Neural crest cell (in vitro differentiated cells): ENCODE results near the gene CCR5. TPM values are rescaled to one million over a fixed set of nuclear protein-coding genes. Genes with fewer than 3 reads are reported as not detected.

ENCODE experiments used
- DNase-seq: peaks from one replicate; pipeline ENCODE4 v3.0.0; 2021; ENCODE audit warnings: low read depth, mixed read lengths, low spot score
- H3K27ac Mint-ChIP-seq: one replicate; pipeline ENCODE4 v1.8.0; 2021; ENCODE audit warnings: mild to moderate bottlenecking, mixed read lengths; ENCODE audit not compliant: unreplicated experiment
- H3K27me3 Mint-ChIP-seq: 2 replicates; pipeline ENCODE4 v1.8.0; 2021; ENCODE audit warnings: low read depth, mild to moderate bottlenecking, mixed read lengths
- H3K36me3 Mint-ChIP-seq: 2 replicates; pipeline ENCODE4 v1.8.0; 2021; ENCODE audit warnings: low read depth, mild to moderate bottlenecking, mixed read lengths
- H3K4me1 Mint-ChIP-seq: 2 replicates; pipeline ENCODE4 v1.8.0; 2021; ENCODE audit warnings: mixed read lengths
- H3K4me3 Mint-ChIP-seq: one replicate; pipeline ENCODE4 v1.8.0; 2021; ENCODE audit warnings: mild to moderate bottlenecking, mixed read lengths
- H3K9me3 Mint-ChIP-seq: 2 replicates; pipeline ENCODE4 v1.8.0; 2021; ENCODE audit warnings: mixed read lengths
- total RNA-seq: library from RNA; stranded (reverse); gene quantifications from 2 replicates; pipeline ENCODE4 v1.2.1, GENCODE V29; 2021
- TF ChIP-seq, protein P1 (sequence below): fragments of 200-600 bp; sonication (generic); conservative IDR thresholded peaks from 2 replicates; pipeline ENCODE4 v1.5.0; 2021; ENCODE audit warnings: antibody characterized with exemption, mild to moderate bottlenecking

CCR5 gene
- total RNA-seq, 1 donor from 2014 or later, result not detected

DNA sequence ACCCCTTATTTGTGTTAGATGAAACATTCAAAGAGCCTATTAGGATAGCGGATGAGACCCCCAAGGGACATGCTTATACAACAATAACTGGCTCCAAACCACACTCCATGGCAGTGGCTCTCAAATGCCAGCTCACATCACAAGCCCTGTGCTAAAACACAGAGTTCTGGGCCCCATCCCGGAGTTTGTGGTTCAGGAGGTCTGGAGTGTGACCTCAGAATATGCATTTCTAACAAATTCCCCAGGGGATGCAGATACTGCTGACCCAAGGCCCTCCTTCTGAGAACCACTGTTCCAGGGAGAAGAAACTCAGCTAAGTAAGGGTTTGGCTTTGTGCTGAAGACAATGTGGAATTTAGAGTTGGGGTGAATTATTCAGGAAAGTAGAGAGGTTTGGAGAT lies 39.9 kb downstream of the CCR5 start:
- H3K9me3 Mint-ChIP-seq, result no peaks in the 10 kb centered on the region
- no peak overlapping the region for H3K27ac Mint-ChIP-seq
- no peaks in the 10 kb centered on the region for H3K36me3 Mint-ChIP-seq
- no peak for DNase-seq
- H3K4me3 Mint-ChIP-seq, result no peak overlapping the region
- peaks cover 5% of the 10 kb centered on the region for H3K4me1 Mint-ChIP-seq
- no peaks in the 10 kb centered on the region for H3K27me3 Mint-ChIP-seq
- TF ChIP-seq, protein P1, sequence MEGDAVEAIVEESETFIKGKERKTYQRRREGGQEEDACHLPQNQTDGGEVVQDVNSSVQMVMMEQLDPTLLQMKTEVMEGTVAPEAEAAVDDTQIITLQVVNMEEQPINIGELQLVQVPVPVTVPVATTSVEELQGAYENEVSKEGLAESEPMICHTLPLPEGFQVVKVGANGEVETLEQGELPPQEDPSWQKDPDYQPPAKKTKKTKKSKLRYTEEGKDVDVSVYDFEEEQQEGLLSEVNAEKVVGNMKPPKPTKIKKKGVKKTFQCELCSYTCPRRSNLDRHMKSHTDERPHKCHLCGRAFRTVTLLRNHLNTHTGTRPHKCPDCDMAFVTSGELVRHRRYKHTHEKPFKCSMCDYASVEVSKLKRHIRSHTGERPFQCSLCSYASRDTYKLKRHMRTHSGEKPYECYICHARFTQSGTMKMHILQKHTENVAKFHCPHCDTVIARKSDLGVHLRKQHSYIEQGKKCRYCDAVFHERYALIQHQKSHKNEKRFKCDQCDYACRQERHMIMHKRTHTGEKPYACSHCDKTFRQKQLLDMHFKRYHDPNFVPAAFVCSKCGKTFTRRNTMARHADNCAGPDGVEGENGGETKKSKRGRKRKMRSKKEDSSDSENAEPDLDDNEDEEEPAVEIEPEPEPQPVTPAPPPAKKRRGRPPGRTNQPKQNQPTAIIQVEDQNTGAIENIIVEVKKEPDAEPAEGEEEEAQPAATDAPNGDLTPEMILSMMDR, result no peak

DNA sequence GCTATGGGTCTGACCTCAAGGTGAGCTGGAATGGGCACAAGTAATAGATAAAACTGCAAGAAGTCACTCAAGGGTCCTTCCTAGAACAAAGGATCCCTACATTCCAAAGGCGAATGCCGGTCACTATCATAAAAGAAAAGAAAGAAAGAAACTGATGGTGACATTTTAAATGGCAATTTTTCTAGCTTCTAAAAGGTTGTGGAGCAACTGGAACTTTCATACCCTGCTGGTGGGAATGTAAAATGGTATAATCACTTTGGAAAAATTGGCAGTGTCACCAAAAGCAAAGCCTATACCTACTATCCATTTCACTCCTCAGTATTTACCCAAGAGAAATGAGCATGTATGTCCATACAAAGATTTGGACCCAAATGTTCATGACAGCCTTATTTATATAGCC lies 40.5 kb downstream of the CCR5 start:
- no peak for DNase-seq
- Mint-ChIP-seq H3K4me1 (peaks cover 5% of the 10 kb centered on the region), H3K36me3 (no peaks in the 10 kb centered on the region), H3K4me3 (no peak overlapping the region), H3K27ac (no peak overlapping the region), H3K27me3 (no peaks in the 10 kb centered on the region), H3K9me3 (no peaks in the 10 kb centered on the region)
- TF ChIP-seq, protein P1, result peak; percentile 38

GRCh38 chr3:46412786-46413298 lies 42.1 kb downstream of the CCR5 start:
- Mint-ChIP-seq H3K4me1 (peaks cover 5% of the 10 kb centered on the region), H3K36me3 (no peaks in the 10 kb centered on the region), H3K27me3 (no peaks in the 10 kb centered on the region), H3K27ac (no peak overlapping the region), H3K4me3 (no peak overlapping the region), H3K9me3 (no peaks in the 10 kb centered on the region)
- TF ChIP-seq, protein P1, result no peak
- no peak for DNase-seq

DNA sequence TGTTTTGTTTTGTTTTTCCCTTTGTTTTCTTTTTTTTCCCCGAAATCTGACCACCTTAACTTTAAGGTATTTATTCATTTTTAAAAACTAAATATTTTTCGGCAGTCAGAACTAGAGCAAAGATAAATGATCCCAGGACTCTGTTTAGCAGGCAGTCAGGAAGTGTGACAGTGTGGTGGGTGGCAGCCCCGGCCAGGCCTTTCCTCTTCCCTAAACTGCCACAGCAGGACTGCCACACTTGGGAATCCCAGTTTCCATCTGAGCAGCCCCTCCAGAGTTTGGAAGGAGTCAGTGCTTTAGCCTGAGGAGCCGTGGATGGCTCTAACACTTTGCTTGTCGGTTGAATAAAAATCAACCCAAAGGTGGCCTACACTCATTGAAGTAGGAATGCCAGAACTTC lies 43.2 kb downstream of the CCR5 start:
- H3K4me1 Mint-ChIP-seq, result peaks cover 5% of the 10 kb centered on the region
- no peak overlapping the region for H3K27ac Mint-ChIP-seq
- no peak for DNase-seq
- TF ChIP-seq, protein P1, result no peak
- H3K36me3 Mint-ChIP-seq, result no peaks in the 10 kb centered on the region
- H3K4me3 Mint-ChIP-seq, result no peak overlapping the region
- H3K27me3 Mint-ChIP-seq, result no peaks in the 10 kb centered on the region
- H3K9me3 Mint-ChIP-seq, result no peaks in the 10 kb centered on the region

DNA sequence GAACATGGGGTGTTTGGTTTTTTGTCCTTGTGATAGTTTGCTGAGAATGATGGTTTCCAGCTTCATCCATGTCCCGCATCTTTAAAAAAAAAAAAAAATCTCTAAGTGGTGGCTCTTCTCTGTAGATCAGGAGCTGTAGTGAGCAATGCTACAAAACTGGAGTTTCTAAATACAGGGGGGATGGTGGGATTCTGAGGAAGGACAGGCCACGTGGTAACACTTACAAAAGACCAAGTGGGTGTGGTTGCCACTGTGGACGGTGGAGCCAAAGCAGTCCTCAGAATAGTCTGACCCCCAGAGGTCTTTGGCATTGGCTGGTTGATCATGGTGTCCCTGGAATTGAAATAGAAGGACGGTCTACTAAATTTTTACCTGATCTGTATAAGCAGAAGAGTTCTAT lies 44.0 kb downstream of the CCR5 start:
- Mint-ChIP-seq H3K4me1 (peaks cover 5% of the 10 kb centered on the region), H3K36me3 (no peaks in the 10 kb centered on the region), H3K4me3 (no peak overlapping the region), H3K9me3 (no peaks in the 10 kb centered on the region), H3K27me3 (no peaks in the 10 kb centered on the region), H3K27ac (no peak overlapping the region)
- DNase-seq, result no peak
- TF ChIP-seq, protein P1, result no peak
